ENCODE results near the gene CALML5. TPM values are rescaled to one million over a fixed set of nuclear protein-coding genes. Genes with fewer than 3 reads are reported as not detected.

Gene CALML5
- total and polyA plus RNA-seq, 2 of the 4 experiments (the other 2 are of a cell fraction) = not detected

DNA sequence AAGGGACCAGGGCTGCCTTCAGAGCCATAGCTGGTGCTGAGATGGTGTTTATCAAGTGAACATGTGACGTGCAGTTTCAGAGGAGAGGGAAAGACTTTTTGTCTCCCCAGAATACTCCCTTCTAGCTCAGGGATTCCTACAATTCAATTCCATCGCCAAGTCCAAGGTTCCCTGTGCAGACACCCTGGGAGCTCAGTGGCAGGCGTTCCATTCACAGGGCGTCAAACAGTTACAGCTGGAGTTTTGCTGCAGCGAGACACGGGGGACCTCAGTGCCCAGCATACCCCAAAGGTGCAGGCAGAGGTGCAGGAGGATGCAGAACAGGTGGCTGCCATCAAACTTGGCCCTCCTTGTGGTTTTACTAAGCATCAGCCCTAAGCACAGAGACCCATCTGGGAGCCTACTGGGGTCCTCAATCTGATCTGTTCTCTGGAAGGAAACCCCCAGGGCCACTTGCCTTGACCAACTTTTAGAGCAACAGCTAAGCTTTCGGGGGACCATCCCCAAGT lies 846 bp upstream of the CALML5 start:
- dilution Hi-C loops (cut with HindIII; ENCODE audit: low sequenced_read_pairs, unreplicated experiment) (no loop called here), intact Hi-C loops (cut with micrococcal nuclease) (no loop called here), in situ Hi-C loops (cut with MboI; ENCODE audit: low sequenced_read_pairs) (no loop called here)
- no peak overlapping the region for H2AK5ac ChIP-seq (ENCODE audit: low read depth, low read length)
- no peak overlapping the region for H4K91ac ChIP-seq (ENCODE audit: insufficient read depth, low read depth, low read length)
- H4K5ac ChIP-seq (ENCODE audit: low read depth, low read length) = no peak overlapping the region
- no TSS peak for BruUV-seq (replicated peaks)
- no peaks in the 10 kb centered on the region for H4K20me1 ChIP-seq (ENCODE audit: insufficient read depth, low read length)
- H3K9me1 ChIP-seq (ENCODE audit: insufficient read depth, low read length) = peaks cover 13% of the 10 kb centered on the region; the same call in 1 of the 2 replicates
- ChIA-PET POLR2A (ENCODE audit: unreplicated experiment) (no interaction called here), CTCF (interaction anchor here (1.8 kb wide), 1 partner anchor 20 kb away, joined by 4 read pairs; no protein-coding TSS in a partner anchor)
- no peak overlapping the region for H3K27ac ChIP-seq (ENCODE audit: insufficient read depth, low read length)
- no peaks in the 10 kb centered on the region for H3K4me1 ChIP-seq (ENCODE audit: control insufficient read depth, insufficient read depth, low read length)
- H3K9ac ChIP-seq (ENCODE audit: low read depth, low read length) = no peak overlapping the region
- DNase-seq (no peak), ATAC-seq (ENCODE audit: low read depth) (no peak)
- no peak overlapping the region for H3K14ac ChIP-seq (replicated peaks; ENCODE audit: low read depth, low read length)
- H3K9me3 ChIP-seq (ENCODE audit: control insufficient read depth, insufficient read depth, low read length) = no peaks in the 10 kb centered on the region
- no peak overlapping the region for H3K18ac ChIP-seq (ENCODE audit: low read depth, low read length)
- no peak overlapping the region for H2AK9ac ChIP-seq (replicated peaks; ENCODE audit: low read depth, low read length, poor library complexity)
- H3K27me3 ChIP-seq (ENCODE audit: control insufficient read depth, insufficient read depth, low read length) = peaks cover 48% of the 10 kb centered on the region
- H3K79me1 ChIP-seq (ENCODE audit: low read depth in 1 of 2, low read length in 2 of 2) = no peaks in the 10 kb centered on the region
- H2BK20ac ChIP-seq (ENCODE audit: low read depth, low read length) = no peak overlapping the region
- no peak overlapping the region for H3K4me3 ChIP-seq (ENCODE audit: insufficient read depth, low read depth, low read length)
- no peak overlapping the region for H3K23ac ChIP-seq (ENCODE audit: low read depth, low read length)
- no peak overlapping the region for H3K56ac ChIP-seq (ENCODE audit: extremely low read depth, insufficient read depth, low read length)
- WGBS, 2 experiments (ENCODE audit: extremely low coverage in 2 of 2, insufficient read length in 1 of 2) = 49% methylated on average over 4 of the region's 7 CpGs; no CpG with 5 or more reads in 1 of the 2 experiments
- no peak overlapping the region for H3K4ac ChIP-seq (ENCODE audit: low read depth, low read length)
- TF ChIP-seq NFE2L2 (IDR thresholded peaks at IDR 0.05; ENCODE audit: low read depth, low read length) (no peak), RCOR1 (IDR thresholded peaks at IDR 0.05; ENCODE audit: insufficient replicate concordance, low read length) (no peak), CEBPB (IDR thresholded peaks at IDR 0.05; ENCODE audit: low read depth, low read length) (no peak), SMC3 (IDR thresholded peaks at IDR 0.05; ENCODE audit: low read depth, low read length) (no peak), RAD21 (IDR thresholded peaks at IDR 0.05; ENCODE audit: low read length) (no peak), MAZ (IDR thresholded peaks at IDR 0.05; ENCODE audit: borderline replicate concordance, low read depth, low read length) (no peak), RFX5 (IDR thresholded peaks at IDR 0.05; ENCODE audit: low read depth, low read length) (no peak), CHD1 (IDR thresholded peaks at IDR 0.05; ENCODE audit: low read depth, low read length) (no peak), MAFK (IDR thresholded peaks at IDR 0.05; ENCODE audit: low read depth, low read length) (no peak), POLR2A (IDR thresholded peaks at IDR 0.05; ENCODE audit: low read depth, low read length) (no peak), BHLHE40 (IDR thresholded peaks at IDR 0.05; ENCODE audit: low read depth, low read length) (no peak), MXI1 (IDR thresholded peaks at IDR 0.05; ENCODE audit: borderline replicate concordance, low read depth, low read length) (no peak), FOS (IDR thresholded peaks at IDR 0.05; ENCODE audit: low read depth, low read length) (no peak)
- TF ChIP-seq, protein P1, sequence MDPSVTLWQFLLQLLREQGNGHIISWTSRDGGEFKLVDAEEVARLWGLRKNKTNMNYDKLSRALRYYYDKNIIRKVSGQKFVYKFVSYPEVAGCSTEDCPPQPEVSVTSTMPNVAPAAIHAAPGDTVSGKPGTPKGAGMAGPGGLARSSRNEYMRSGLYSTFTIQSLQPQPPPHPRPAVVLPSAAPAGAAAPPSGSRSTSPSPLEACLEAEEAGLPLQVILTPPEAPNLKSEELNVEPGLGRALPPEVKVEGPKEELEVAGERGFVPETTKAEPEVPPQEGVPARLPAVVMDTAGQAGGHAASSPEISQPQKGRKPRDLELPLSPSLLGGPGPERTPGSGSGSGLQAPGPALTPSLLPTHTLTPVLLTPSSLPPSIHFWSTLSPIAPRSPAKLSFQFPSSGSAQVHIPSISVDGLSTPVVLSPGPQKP (IDR thresholded peaks at IDR 0.05; ENCODE audit: borderline replicate concordance, low read depth, low read length) = no peak
- TF ChIP-seq, protein P2, sequence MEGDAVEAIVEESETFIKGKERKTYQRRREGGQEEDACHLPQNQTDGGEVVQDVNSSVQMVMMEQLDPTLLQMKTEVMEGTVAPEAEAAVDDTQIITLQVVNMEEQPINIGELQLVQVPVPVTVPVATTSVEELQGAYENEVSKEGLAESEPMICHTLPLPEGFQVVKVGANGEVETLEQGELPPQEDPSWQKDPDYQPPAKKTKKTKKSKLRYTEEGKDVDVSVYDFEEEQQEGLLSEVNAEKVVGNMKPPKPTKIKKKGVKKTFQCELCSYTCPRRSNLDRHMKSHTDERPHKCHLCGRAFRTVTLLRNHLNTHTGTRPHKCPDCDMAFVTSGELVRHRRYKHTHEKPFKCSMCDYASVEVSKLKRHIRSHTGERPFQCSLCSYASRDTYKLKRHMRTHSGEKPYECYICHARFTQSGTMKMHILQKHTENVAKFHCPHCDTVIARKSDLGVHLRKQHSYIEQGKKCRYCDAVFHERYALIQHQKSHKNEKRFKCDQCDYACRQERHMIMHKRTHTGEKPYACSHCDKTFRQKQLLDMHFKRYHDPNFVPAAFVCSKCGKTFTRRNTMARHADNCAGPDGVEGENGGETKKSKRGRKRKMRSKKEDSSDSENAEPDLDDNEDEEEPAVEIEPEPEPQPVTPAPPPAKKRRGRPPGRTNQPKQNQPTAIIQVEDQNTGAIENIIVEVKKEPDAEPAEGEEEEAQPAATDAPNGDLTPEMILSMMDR (conservative IDR thresholded peaks at IDR 0.05; ENCODE audit: low read depth, low read length) = no peak
- TF ChIP-seq, protein P3, sequence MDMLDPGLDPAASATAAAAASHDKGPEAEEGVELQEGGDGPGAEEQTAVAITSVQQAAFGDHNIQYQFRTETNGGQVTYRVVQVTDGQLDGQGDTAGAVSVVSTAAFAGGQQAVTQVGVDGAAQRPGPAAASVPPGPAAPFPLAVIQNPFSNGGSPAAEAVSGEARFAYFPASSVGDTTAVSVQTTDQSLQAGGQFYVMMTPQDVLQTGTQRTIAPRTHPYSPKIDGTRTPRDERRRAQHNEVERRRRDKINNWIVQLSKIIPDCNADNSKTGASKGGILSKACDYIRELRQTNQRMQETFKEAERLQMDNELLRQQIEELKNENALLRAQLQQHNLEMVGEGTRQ (IDR thresholded peaks at IDR 0.05; ENCODE audit: low read depth, low read length) = no peak
- no peak overlapping the region for H3K4me2 ChIP-seq (ENCODE audit: low read depth, low read length)
- peak overlapping the region; percentile 33 for H2AFZ ChIP-seq (replicated peaks; ENCODE audit: low read length, poor library complexity)
- H4K8ac ChIP-seq (ENCODE audit: low read depth in 2 of 2, low read length in 2 of 2) = no peak overlapping the region
- H3K36me3 ChIP-seq (ENCODE audit: control insufficient read depth, insufficient read depth, low read length) = no peaks in the 10 kb centered on the region
- H2BK15ac ChIP-seq (ENCODE audit: low read depth, low read length) = no peak overlapping the region
- H2BK120ac ChIP-seq (ENCODE audit: low read depth, low read length) = no peak overlapping the region
- no peak overlapping the region for H2BK5ac ChIP-seq (ENCODE audit: low read depth, low read length, poor library complexity, severe bottlenecking)

All from IMR-90 (cell line).